H1 (cell line): ENCODE measurements around the gene FSIP1. TPM values are rescaled to one million over a fixed set of nuclear protein-coding genes. Genes with fewer than 3 reads are reported as not detected.

ENCODE experiments used
- CTCF ChIA-PET: fragments of 300-600 bp; sonication (Branson Sonifier 250); formaldehyde crosslinking; loops from one replicate; lab custom pipeline; 2021; ENCODE audit not compliant: partially characterized antibody; lab: Charles Lee
- POLR2A ChIA-PET: fragments of 300-600 bp; sonication (Branson Sonifier 250); formaldehyde crosslinking; loops from one replicate; lab custom pipeline; 2021; ENCODE audit warnings: inconsistent platforms; ENCODE audit not compliant: partially characterized antibody; lab: Charles Lee
- DNase-seq, 2 experiments: peaks; one replicate each; pipeline versions ENCODE4 v3.0.0 to v3.0.0-alpha.2; 2010 to 2022; ENCODE audit warnings: low spot score in 2 of 2, low read depth in 1 of 2, mixed read lengths in 1 of 2
- FAIRE-seq: peaks from 2 replicates; lab custom pipeline; 2011; peaks lifted over from hg19 to GRCh38; lab: Jason Lieb, UNC
- H2AFZ ChIP-seq: 2 replicates; pipeline ENCODE4 v1.8.1; 2012; ENCODE audit warnings: low read length, inconsistent platforms
- H2AK5ac ChIP-seq: 2 replicates; pipeline ENCODE4 v1.6.1; 2013; ENCODE audit warnings: low read depth, low read length
- H2BK120ac ChIP-seq: replicated peaks from 2 replicates; pipeline ENCODE3; 2013; ENCODE audit warnings: low read depth, low read length, inconsistent platforms
- H2BK12ac ChIP-seq: 2 replicates; pipeline ENCODE4 v1.6.1; 2013; ENCODE audit warnings: low read depth, low read length
- H2BK15ac ChIP-seq: 2 replicates; pipeline ENCODE4 v1.6.1; 2013; ENCODE audit warnings: low read length
- H2BK20ac ChIP-seq: 2 replicates; pipeline ENCODE4 v1.6.1; 2013; ENCODE audit warnings: low read length
- H2BK5ac ChIP-seq: 2 replicates; pipeline ENCODE4 v1.6.1; 2013; ENCODE audit warnings: low read depth, low read length
- H3K14ac ChIP-seq: 2 replicates; pipeline ENCODE4 v1.6.1; 2013; ENCODE audit warnings: inconsistent platforms; ENCODE audit not compliant: insufficient read length
- H3K18ac ChIP-seq: 2 replicates; pipeline ENCODE4 v1.6.1; 2013; ENCODE audit warnings: low read length; ENCODE audit errors: extremely low read depth
- H3K23ac ChIP-seq: 2 replicates; pipeline ENCODE4 v1.6.1; 2013; ENCODE audit warnings: inconsistent platforms; ENCODE audit not compliant: insufficient read length
- H3K23me2 ChIP-seq: 2 replicates; pipeline ENCODE4 v1.6.1; 2013; ENCODE audit warnings: low read depth, low read length
- H3K27ac ChIP-seq: 2 replicates; pipeline ENCODE4 v1.6.1; 2011; ENCODE audit warnings: low read depth, low read length, inconsistent platforms
- H3K27me3 ChIP-seq, 4 experiments: replicated peaks in 1 of 4; 1 replicate in 1 of 4; 2 replicates in 3 of 4; pipeline versions ENCODE4 v1.6.1 to v1.8.1; 2011 to 2013; ENCODE audit warnings: low read length in 3 of 4, mild to moderate bottlenecking in 3 of 4, inconsistent platforms in 2 of 4, mixed read lengths in 2 of 4, moderate library complexity in 1 of 4; ENCODE audit not compliant: control insufficient read depth in 3 of 4, insufficient read depth in 3 of 4; ENCODE audit errors: extremely low read depth in 1 of 4
- H3K36me3 ChIP-seq, 4 experiments: 2 replicates each; pipeline versions ENCODE4 v1.6.1 to v1.8.1; 2011 to 2013; ENCODE audit warnings: mild to moderate bottlenecking in 4 of 4, low read length in 3 of 4, moderate library complexity in 2 of 4, control low read depth in 1 of 4, inconsistent platforms in 1 of 4; ENCODE audit not compliant: insufficient read depth in 4 of 4, control insufficient read depth in 2 of 4
- H3K4ac ChIP-seq: replicated peaks from 2 replicates; pipeline ENCODE3; 2013; ENCODE audit warnings: low read length, low read depth, mixed read lengths, inconsistent platforms; ENCODE audit not compliant: insufficient read length
- H3K4me1 ChIP-seq, 4 experiments: replicated peaks in 1 of 4; 1 replicate in 1 of 4; 2 replicates in 3 of 4; pipeline versions ENCODE4 v1.6.1 to v1.8.1; 2011 to 2013; ENCODE audit warnings: low read length in 3 of 4, inconsistent platforms in 2 of 4, mixed read lengths in 1 of 4; ENCODE audit not compliant: insufficient read depth in 4 of 4, control insufficient read depth in 3 of 4
- H3K4me2 ChIP-seq, 2 experiments: 2 replicates each; pipeline versions ENCODE4 v1.6.1 to v1.8.1; 2011 to 2013; ENCODE audit warnings: low read depth in 2 of 2, low read length in 2 of 2, control low read depth in 1 of 2, inconsistent platforms in 1 of 2, mild to moderate bottlenecking in 1 of 2; ENCODE audit not compliant: insufficient read depth in 1 of 2
- H3K4me3 ChIP-seq, 4 experiments: fragments of 200-600, 300-600 bp in 1 of 4; sonication (generic), shearing (Covaris generic), sonication (Bioruptor Twin) in 1 of 4; 2 replicates each; pipeline versions ENCODE4 v1.5.1 to v1.8.1; 2011 to 2016; ENCODE audit warnings: low read length in 4 of 4, low read depth in 3 of 4, control low read depth in 2 of 4, inconsistent platforms in 2 of 4, mild to moderate bottlenecking in 2 of 4, mixed read lengths in 1 of 4, moderate library complexity in 1 of 4; ENCODE audit not compliant: insufficient read depth in 2 of 4; ENCODE audit errors: extremely low read depth in 1 of 4
- H3K56ac ChIP-seq: replicated peaks from 2 replicates; pipeline ENCODE3; 2013; ENCODE audit warnings: low read depth, mild to moderate bottlenecking, mixed read lengths, low read length, inconsistent platforms; ENCODE audit not compliant: insufficient read length
- H3K79me1 ChIP-seq: 2 replicates; pipeline ENCODE4 v1.6.1; 2013; ENCODE audit warnings: low read depth, low read length, control low read depth
- H3K79me2 ChIP-seq, 2 experiments: 2 replicates each; pipeline versions ENCODE4 v1.6.1 to v1.8.1; 2012 to 2013; ENCODE audit warnings: low read length in 2 of 2, mild to moderate bottlenecking in 2 of 2, inconsistent platforms in 1 of 2; ENCODE audit not compliant: insufficient read depth in 2 of 2, control insufficient read depth in 1 of 2
- H3K9ac ChIP-seq, 4 experiments: replicated peaks in 1 of 4; 1 replicate in 1 of 4; 2 replicates in 3 of 4; pipeline versions ENCODE4 v1.6.1 to v1.8.1; 2011 to 2013; ENCODE audit warnings: low read depth in 3 of 4, low read length in 3 of 4, control low read depth in 2 of 4, mild to moderate bottlenecking in 2 of 4, moderate library complexity in 2 of 4, inconsistent platforms in 1 of 4; ENCODE audit errors: extremely low read depth in 1 of 4
- H3K9me3 ChIP-seq, 2 experiments: 2 replicates each; pipeline versions ENCODE4 v1.6.1 to v1.8.1; 2012 to 2013; ENCODE audit warnings: mild to moderate bottlenecking in 2 of 2, moderate library complexity in 2 of 2, control low read depth in 1 of 2, inconsistent platforms in 1 of 2, low read depth in 1 of 2, low read length in 1 of 2, mixed read lengths in 1 of 2; ENCODE audit not compliant: insufficient read depth in 2 of 2
- H4K20me1 ChIP-seq, 2 experiments: replicated peaks in 1 of 2; 2 replicates each; pipeline versions ENCODE3 to v1.8.1; 2011 to 2013; ENCODE audit warnings: inconsistent platforms in 2 of 2, low read length in 2 of 2, mild to moderate bottlenecking in 1 of 2; ENCODE audit not compliant: insufficient read depth in 2 of 2, control insufficient read depth in 1 of 2
- H4K5ac ChIP-seq: 2 replicates; pipeline ENCODE4 v1.6.1; 2013; ENCODE audit warnings: low read length, low read depth, mixed read lengths, inconsistent platforms; ENCODE audit not compliant: insufficient read length
- H4K8ac ChIP-seq: 2 replicates; pipeline ENCODE4 v1.8.0; 2013; ENCODE audit warnings: mild to moderate bottlenecking, moderate library complexity, low read length, inconsistent platforms; ENCODE audit not compliant: insufficient read depth; ENCODE audit errors: extremely low read depth
- H4K91ac ChIP-seq: replicated peaks from 2 replicates; pipeline ENCODE3; 2013; ENCODE audit warnings: low read length, mixed read lengths, inconsistent platforms; ENCODE audit not compliant: insufficient read length
- WGBS, 2 experiments: shearing (Covaris generic) in 1 of 2; methylation state at CpG; one replicate each; pipeline versions ENCODE4 v1.1.6 to v1.1.7; 2013 to 2015; ENCODE audit warnings: low lambda C conversion rate in 2 of 2, mixed read lengths in 2 of 2, inconsistent platforms in 1 of 2, low coverage in 1 of 2, missing lambda C conversion rate in 1 of 2; ENCODE audit not compliant: insufficient replicate concordance in 2 of 2, insufficient coverage in 1 of 2, insufficient read length in 1 of 2; ENCODE audit errors: extremely low coverage in 1 of 2, missing lambda C conversion rate in 1 of 2; 5-methylcytosine and 5-hydroxymethylcytosine counted together
- polyA plus RNA-seq, 7 experiments: library from polyadenylated mRNA; depleted of rRNA in 3 of 7; stranded (reverse) in 5 of 7; unstranded in 2 of 7; fragments of >200 nt in 5 of 7; fragments of 200-250 nt in 2 of 7; gene quantifications; 1 replicate in 5 of 7; 2 replicates in 1 of 7; 4 replicates in 1 of 7; pipeline versions ENCODE4 v1.2.1 to v1.2.3, GENCODE V29; 2011 to 2013; ENCODE audit warnings: missing spikeins in 2 of 7, mixed read lengths in 2 of 7
- total RNA-seq: library from RNA; stranded (reverse); fragmentation: NEBNext Ultra II Directional; extraction: Animal tissue kit (Norgen Biotek cat#: 25700); gene quantifications from 2 replicates; pipeline ENCODE4 v1.2.1, GENCODE V29; 2021

The FSIP1 gene
- total and polyA plus RNA-seq, 2 of the 8 experiments (the other 6 are each of a cell fraction or from before 2014, with no cell fraction given), result 0.18 to 1.3 TPM

- Histone ChIP-seq H2BK20ac (no peak overlapping the region), H2BK120ac (no peak overlapping the region), H3K27ac (no peak overlapping the region), H3K79me1 (no peaks in the 10 kb centered on the region), H3K23me2 (no peaks in the 10 kb centered on the region), H2BK5ac (no peak overlapping the region), H3K27me3 (no peaks in the 10 kb centered on the region), H3K36me3 (no peaks in the 10 kb centered on the region), H2BK15ac (no peak overlapping the region), H2AFZ (no peak overlapping the region), H3K14ac (no peak overlapping the region), H3K9me3 (no peaks in the 10 kb centered on the region), H4K8ac (no peak overlapping the region), H4K20me1 (no peaks in the 10 kb centered on the region), H3K9ac (no peak overlapping the region), H3K18ac (no peak overlapping the region), H2AK5ac (no peak overlapping the region), H2BK12ac (no peak overlapping the region), H3K4me3 (no peak overlapping the region), H3K79me2 (no peaks in the 10 kb centered on the region), H4K91ac (no peak overlapping the region), H4K5ac (no peak overlapping the region), H3K4me2 (no peak overlapping the region), H3K4me1 (no peaks in the 10 kb centered on the region), H3K56ac (no peak overlapping the region), H3K4ac (no peak overlapping the region), H3K23ac (no peak overlapping the region)
- ChIA-PET CTCF (no interaction called here), POLR2A (interaction anchor here (0.9 kb wide), 1 partner anchor 11 kb away, joined by 3 read pairs; no protein-coding TSS in a partner anchor)
- DNase-seq (no peak), FAIRE-seq (no peak)
- 75% methylated on average over 2 of the region's 2 CpGs; no CpG with 5 or more reads in 1 of the 2 experiments for WGBS, 2 experiments
These were observed 100.3 kb downstream of the FSIP1 start for GRCh38 chr15:39682366-39682765.
